Neural progenitor cell (in vitro differentiated cells): ENCODE results near the gene UBE3C.

Experiments
- CTCF ChIP-seq: fragments of 200-600 bp; sonication (generic); IDR thresholded peaks from 2 replicates; pipeline ENCODE4 v1.5.1; 2017; ENCODE audit warnings: antibody characterized with exemption, mild to moderate bottlenecking
- EZH2 ChIP-seq: fragments of 200-600 bp; sonication (generic); IDR thresholded peaks from 2 replicates; pipeline ENCODE4 v1.6.1; 2017; ENCODE audit warnings: antibody characterized with exemption, mild to moderate bottlenecking, moderate library complexity
- EZH2phosphoT487 ChIP-seq: fragments of 200-600 bp; sonication (generic); IDR thresholded peaks from 2 replicates; pipeline ENCODE4 v1.6.1; 2017; ENCODE audit warnings: antibody characterized with exemption

- TF ChIP-seq CTCF (no peak), EZH2phosphoT487 (no peak), EZH2 (no peak)
Observed at GRCh38 chr7:157233677-157234076, 95.0 kb downstream of the UBE3C start.
